ENCODE results near the gene PTCD3. TPM values are rescaled to one million over a fixed set of nuclear protein-coding genes. Genes with fewer than 3 reads are reported as not detected.

The PTCD3 gene
- total and polyA plus RNA-seq, 2 of the 4 experiments (the other 2 are of a cell fraction) = 44.0 to 48.9 TPM

DNA sequence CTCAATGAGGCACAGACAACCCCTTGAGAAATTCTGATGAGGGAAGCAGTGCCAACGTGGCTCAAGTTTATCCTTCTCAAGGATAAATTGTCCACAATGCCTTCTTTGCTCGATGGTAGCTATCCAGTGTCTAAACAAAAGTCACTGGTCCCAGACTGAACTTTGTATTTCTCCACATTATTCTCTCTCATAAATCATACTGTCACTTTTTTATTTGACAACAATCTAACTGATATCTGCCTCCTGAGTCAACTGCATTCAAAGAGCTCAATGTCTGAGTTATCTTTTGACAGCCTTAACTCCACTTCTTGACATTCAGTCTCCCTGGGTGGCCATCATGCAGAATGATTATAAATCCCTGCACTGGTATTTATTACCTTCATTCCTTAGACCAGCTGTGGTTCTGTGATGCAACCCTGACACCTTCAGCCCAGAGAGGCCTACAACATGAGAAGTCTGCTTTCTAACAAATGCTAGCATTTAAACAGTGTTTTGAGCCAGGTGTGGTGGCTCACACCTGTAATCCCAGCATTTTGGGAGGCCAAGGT is 51.0 kb downstream of the PTCD3 start:
- Histone ChIP-seq H3K9me3 (ENCODE audit: control insufficient read depth, insufficient read depth, low read length) (no peaks in the 10 kb centered on the region), H2BK15ac (ENCODE audit: low read depth, low read length) (no peak overlapping the region), H3K79me1 (ENCODE audit: low read depth in 1 of 2, low read length in 2 of 2) (peaks cover 0 to 6% of the 10 kb centered on the region in 2 experiments; a peak in 3 of 4 replicates), H2BK120ac (ENCODE audit: low read depth, low read length) (no peak overlapping the region), H2AFZ (replicated peaks; ENCODE audit: low read length, poor library complexity) (no peak overlapping the region), H4K8ac (ENCODE audit: low read depth in 2 of 2, low read length in 2 of 2) (no peak overlapping the region), H4K20me1 (ENCODE audit: insufficient read depth, low read length) (no peaks in the 10 kb centered on the region), H3K36me3 (ENCODE audit: control insufficient read depth, insufficient read depth, low read length) (peaks cover 37% of the 10 kb centered on the region), H3K56ac (ENCODE audit: extremely low read depth, insufficient read depth, low read length) (no peak overlapping the region), H3K27ac (ENCODE audit: insufficient read depth, low read length) (no peak overlapping the region), H3K9ac (ENCODE audit: low read depth, low read length) (no peak overlapping the region), H3K14ac (replicated peaks; ENCODE audit: low read depth, low read length) (no peak overlapping the region), H3K9me1 (ENCODE audit: insufficient read depth, low read length) (no peaks in the 10 kb centered on the region; the same call in 1 of the 2 replicates), H4K91ac (ENCODE audit: insufficient read depth, low read depth, low read length) (no peak overlapping the region), H2BK20ac (ENCODE audit: low read depth, low read length) (no peak overlapping the region), H3K4ac (ENCODE audit: low read depth, low read length) (no peak overlapping the region), H3K4me3 (ENCODE audit: insufficient read depth, low read depth, low read length) (no peak overlapping the region), H2BK5ac (ENCODE audit: low read depth, low read length, poor library complexity, severe bottlenecking) (no peak overlapping the region), H2AK5ac (ENCODE audit: low read depth, low read length) (no peak overlapping the region), H2AK9ac (replicated peaks; ENCODE audit: low read depth, low read length, poor library complexity) (no peak overlapping the region), H3K4me2 (ENCODE audit: low read depth, low read length) (no peak overlapping the region), H3K27me3 (ENCODE audit: control insufficient read depth, insufficient read depth, low read length) (no peaks in the 10 kb centered on the region), H3K4me1 (ENCODE audit: control insufficient read depth, insufficient read depth, low read length) (no peaks in the 10 kb centered on the region; the same call in 1 of the 2 replicates), H3K23ac (ENCODE audit: low read depth, low read length) (no peak overlapping the region), H3K18ac (ENCODE audit: low read depth, low read length) (no peak overlapping the region), H4K5ac (ENCODE audit: low read depth, low read length) (no peak overlapping the region)
- ATAC-seq (ENCODE audit: low read depth) (no peak), DNase-seq (no peak)
- intact Hi-C loops (cut with micrococcal nuclease) (loop anchor here (5.0 kb wide), 1 partner anchor 40 kb away; no protein-coding TSS in a partner anchor), dilution Hi-C loops (cut with HindIII; ENCODE audit: low sequenced_read_pairs, unreplicated experiment) (no loop called here), in situ Hi-C loops (cut with MboI; ENCODE audit: low sequenced_read_pairs) (no loop called here)
- 70% methylated on average over 2 of the region's 2 CpGs; no CpG with 5 or more reads in 1 of the 2 experiments for WGBS, 2 experiments (ENCODE audit: extremely low coverage in 2 of 2, insufficient read length in 1 of 2)
- no peak for TF ChIP-seq SMC3 (IDR thresholded peaks at IDR 0.05; ENCODE audit: low read depth, low read length)
- TF ChIP-seq MXI1 (IDR thresholded peaks at IDR 0.05; ENCODE audit: borderline replicate concordance, low read depth, low read length) = no peak
- no peak for TF ChIP-seq CEBPB (IDR thresholded peaks at IDR 0.05; ENCODE audit: low read depth, low read length)
- no peak for TF ChIP-seq NFE2L2 (IDR thresholded peaks at IDR 0.05; ENCODE audit: low read depth, low read length)
- TF ChIP-seq RCOR1 (IDR thresholded peaks at IDR 0.05; ENCODE audit: insufficient replicate concordance, low read length) = no peak
- TF ChIP-seq MAZ (IDR thresholded peaks at IDR 0.05; ENCODE audit: borderline replicate concordance, low read depth, low read length) = no peak
- no peak for TF ChIP-seq RFX5 (IDR thresholded peaks at IDR 0.05; ENCODE audit: low read depth, low read length)
- TF ChIP-seq, protein P1, sequence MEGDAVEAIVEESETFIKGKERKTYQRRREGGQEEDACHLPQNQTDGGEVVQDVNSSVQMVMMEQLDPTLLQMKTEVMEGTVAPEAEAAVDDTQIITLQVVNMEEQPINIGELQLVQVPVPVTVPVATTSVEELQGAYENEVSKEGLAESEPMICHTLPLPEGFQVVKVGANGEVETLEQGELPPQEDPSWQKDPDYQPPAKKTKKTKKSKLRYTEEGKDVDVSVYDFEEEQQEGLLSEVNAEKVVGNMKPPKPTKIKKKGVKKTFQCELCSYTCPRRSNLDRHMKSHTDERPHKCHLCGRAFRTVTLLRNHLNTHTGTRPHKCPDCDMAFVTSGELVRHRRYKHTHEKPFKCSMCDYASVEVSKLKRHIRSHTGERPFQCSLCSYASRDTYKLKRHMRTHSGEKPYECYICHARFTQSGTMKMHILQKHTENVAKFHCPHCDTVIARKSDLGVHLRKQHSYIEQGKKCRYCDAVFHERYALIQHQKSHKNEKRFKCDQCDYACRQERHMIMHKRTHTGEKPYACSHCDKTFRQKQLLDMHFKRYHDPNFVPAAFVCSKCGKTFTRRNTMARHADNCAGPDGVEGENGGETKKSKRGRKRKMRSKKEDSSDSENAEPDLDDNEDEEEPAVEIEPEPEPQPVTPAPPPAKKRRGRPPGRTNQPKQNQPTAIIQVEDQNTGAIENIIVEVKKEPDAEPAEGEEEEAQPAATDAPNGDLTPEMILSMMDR (conservative IDR thresholded peaks at IDR 0.05; ENCODE audit: low read depth, low read length) = no peak
- TF ChIP-seq BHLHE40 (IDR thresholded peaks at IDR 0.05; ENCODE audit: low read depth, low read length) = no peak
- no peak for TF ChIP-seq MAFK (IDR thresholded peaks at IDR 0.05; ENCODE audit: low read depth, low read length)
- no peak for TF ChIP-seq CHD1 (IDR thresholded peaks at IDR 0.05; ENCODE audit: low read depth, low read length)
- TF ChIP-seq, protein P2, sequence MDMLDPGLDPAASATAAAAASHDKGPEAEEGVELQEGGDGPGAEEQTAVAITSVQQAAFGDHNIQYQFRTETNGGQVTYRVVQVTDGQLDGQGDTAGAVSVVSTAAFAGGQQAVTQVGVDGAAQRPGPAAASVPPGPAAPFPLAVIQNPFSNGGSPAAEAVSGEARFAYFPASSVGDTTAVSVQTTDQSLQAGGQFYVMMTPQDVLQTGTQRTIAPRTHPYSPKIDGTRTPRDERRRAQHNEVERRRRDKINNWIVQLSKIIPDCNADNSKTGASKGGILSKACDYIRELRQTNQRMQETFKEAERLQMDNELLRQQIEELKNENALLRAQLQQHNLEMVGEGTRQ (IDR thresholded peaks at IDR 0.05; ENCODE audit: low read depth, low read length) = no peak
- TF ChIP-seq, protein P3, sequence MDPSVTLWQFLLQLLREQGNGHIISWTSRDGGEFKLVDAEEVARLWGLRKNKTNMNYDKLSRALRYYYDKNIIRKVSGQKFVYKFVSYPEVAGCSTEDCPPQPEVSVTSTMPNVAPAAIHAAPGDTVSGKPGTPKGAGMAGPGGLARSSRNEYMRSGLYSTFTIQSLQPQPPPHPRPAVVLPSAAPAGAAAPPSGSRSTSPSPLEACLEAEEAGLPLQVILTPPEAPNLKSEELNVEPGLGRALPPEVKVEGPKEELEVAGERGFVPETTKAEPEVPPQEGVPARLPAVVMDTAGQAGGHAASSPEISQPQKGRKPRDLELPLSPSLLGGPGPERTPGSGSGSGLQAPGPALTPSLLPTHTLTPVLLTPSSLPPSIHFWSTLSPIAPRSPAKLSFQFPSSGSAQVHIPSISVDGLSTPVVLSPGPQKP (IDR thresholded peaks at IDR 0.05; ENCODE audit: borderline replicate concordance, low read depth, low read length) = no peak
- no peak for TF ChIP-seq POLR2A (IDR thresholded peaks at IDR 0.05; ENCODE audit: low read depth, low read length)
- no peak for TF ChIP-seq RAD21 (IDR thresholded peaks at IDR 0.05; ENCODE audit: low read length)
- TF ChIP-seq FOS (IDR thresholded peaks at IDR 0.05; ENCODE audit: low read depth, low read length) = no peak
- TSS peak; percentile 18 for BruUV-seq (replicated peaks)
- ChIA-PET POLR2A (ENCODE audit: unreplicated experiment) (no interaction called here), CTCF (no interaction called here)
